ENCODE results near the gene NEK1. TPM values are rescaled to one million over a fixed set of nuclear protein-coding genes. Genes with fewer than 3 reads are reported as not detected.

Gene NEK1
- polyA plus RNA-seq, 1 of the 3 experiments (the other 2 are of a cell fraction): 2.0 TPM

GRCh38 chr4:169417629-169418282 is 194.6 kb downstream of the NEK1 start:
- H3K4me3 ChIP-seq (ENCODE audit: low read depth in 2 of 2, low read length in 1 of 2): no peak overlapping the region
- DNase-seq: no peak
- peaks cover 2 to 5% of the 10 kb centered on the region in 2 experiments for H3K36me3 ChIP-seq (replicated peaks in 1 of 2; ENCODE audit: control insufficient read depth in 1 of 2, insufficient read depth in 2 of 2, low read length in 1 of 2)
- WGBS (ENCODE audit: low lambda C conversion rate): 93% methylated on average over 1 of the region's 1 CpG
- no peaks in the 10 kb centered on the region for H3K79me2 ChIP-seq (ENCODE audit: insufficient read depth)
- no peaks in the 10 kb centered on the region for H4K20me1 ChIP-seq (ENCODE audit: insufficient read depth)
- no peak overlapping the region for H3K9ac ChIP-seq
- H3K27me3 ChIP-seq (ENCODE audit: insufficient read depth): no peaks in the 10 kb centered on the region
- H3K9me3 ChIP-seq: no peaks in the 10 kb centered on the region
- TF ChIP-seq MAX (IDR thresholded peaks at IDR 0.05; ENCODE audit: low read depth) (no peak), NRF1 (IDR thresholded peaks at IDR 0.05; ENCODE audit: low read depth, low read length) (no peak), USF1 (IDR thresholded peaks at IDR 0.05; ENCODE audit: borderline replicate concordance, low read depth) (no peak), RCOR1 (IDR thresholded peaks at IDR 0.05; ENCODE audit: low read length) (no peak), JUND (IDR thresholded peaks at IDR 0.05) (no peak), FOSL2 (IDR thresholded peaks at IDR 0.05; ENCODE audit: borderline replicate concordance, low read depth) (no peak), RAD21 (IDR thresholded peaks at IDR 0.05; ENCODE audit: low read length) (no peak), TCF12 (IDR thresholded peaks at IDR 0.05) (no peak), RFX5 (IDR thresholded peaks at IDR 0.05; ENCODE audit: low read length) (no peak), YY1 (IDR thresholded peaks at IDR 0.05; ENCODE audit: low read depth) (no peak), GATA2 (CRISPR knock-in tag; IDR thresholded peaks at IDR 0.05) (no peak), MEF2A (IDR thresholded peaks at IDR 0.05; ENCODE audit: borderline replicate concordance, low read depth) (no peak), SIN3A (IDR thresholded peaks at IDR 0.05; ENCODE audit: borderline replicate concordance, low read depth, low read length) (no peak), RXRA (IDR thresholded peaks at IDR 0.05; ENCODE audit: borderline replicate concordance, low read depth) (no peak), TAF1 (IDR thresholded peaks at IDR 0.05; ENCODE audit: borderline replicate concordance, low read depth, low read length) (no peak), POLR2AphosphoS5 (IDR thresholded peaks at IDR 0.05; ENCODE audit: low read depth, low read length) (no peak), MXI1 (IDR thresholded peaks at IDR 0.05; ENCODE audit: low read depth, low read length) (no peak)
- TF ChIP-seq, protein P1, sequence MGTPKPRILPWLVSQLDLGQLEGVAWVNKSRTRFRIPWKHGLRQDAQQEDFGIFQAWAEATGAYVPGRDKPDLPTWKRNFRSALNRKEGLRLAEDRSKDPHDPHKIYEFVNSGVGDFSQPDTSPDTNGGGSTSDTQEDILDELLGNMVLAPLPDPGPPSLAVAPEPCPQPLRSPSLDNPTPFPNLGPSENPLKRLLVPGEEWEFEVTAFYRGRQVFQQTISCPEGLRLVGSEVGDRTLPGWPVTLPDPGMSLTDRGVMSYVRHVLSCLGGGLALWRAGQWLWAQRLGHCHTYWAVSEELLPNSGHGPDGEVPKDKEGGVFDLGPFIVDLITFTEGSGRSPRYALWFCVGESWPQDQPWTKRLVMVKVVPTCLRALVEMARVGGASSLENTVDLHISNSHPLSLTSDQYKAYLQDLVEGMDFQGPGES (IDR thresholded peaks at IDR 0.05; ENCODE audit: low read depth, low read length): no peak
- TF ChIP-seq, protein P2, sequence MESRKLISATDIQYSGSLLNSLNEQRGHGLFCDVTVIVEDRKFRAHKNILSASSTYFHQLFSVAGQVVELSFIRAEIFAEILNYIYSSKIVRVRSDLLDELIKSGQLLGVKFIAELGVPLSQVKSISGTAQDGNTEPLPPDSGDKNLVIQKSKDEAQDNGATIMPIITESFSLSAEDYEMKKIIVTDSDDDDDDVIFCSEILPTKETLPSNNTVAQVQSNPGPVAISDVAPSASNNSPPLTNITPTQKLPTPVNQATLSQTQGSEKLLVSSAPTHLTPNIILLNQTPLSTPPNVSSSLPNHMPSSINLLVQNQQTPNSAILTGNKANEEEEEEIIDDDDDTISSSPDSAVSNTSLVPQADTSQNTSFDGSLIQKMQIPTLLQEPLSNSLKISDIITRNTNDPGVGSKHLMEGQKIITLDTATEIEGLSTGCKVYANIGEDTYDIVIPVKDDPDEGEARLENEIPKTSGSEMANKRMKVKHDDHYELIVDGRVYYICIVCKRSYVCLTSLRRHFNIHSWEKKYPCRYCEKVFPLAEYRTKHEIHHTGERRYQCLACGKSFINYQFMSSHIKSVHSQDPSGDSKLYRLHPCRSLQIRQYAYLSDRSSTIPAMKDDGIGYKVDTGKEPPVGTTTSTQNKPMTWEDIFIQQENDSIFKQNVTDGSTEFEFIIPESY (IDR thresholded peaks at IDR 0.05; ENCODE audit: borderline replicate concordance, low read depth): no peak
- TF ChIP-seq, protein P3, sequence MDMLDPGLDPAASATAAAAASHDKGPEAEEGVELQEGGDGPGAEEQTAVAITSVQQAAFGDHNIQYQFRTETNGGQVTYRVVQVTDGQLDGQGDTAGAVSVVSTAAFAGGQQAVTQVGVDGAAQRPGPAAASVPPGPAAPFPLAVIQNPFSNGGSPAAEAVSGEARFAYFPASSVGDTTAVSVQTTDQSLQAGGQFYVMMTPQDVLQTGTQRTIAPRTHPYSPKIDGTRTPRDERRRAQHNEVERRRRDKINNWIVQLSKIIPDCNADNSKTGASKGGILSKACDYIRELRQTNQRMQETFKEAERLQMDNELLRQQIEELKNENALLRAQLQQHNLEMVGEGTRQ (IDR thresholded peaks at IDR 0.05; ENCODE audit: borderline replicate concordance, low read depth, low read length): no peak
- no peak overlapping the region for H3K27ac ChIP-seq (ENCODE audit: low read depth in 2 of 2, low read length in 1 of 2)
- no peak overlapping the region for H2AFZ ChIP-seq (ENCODE audit: low read depth)
- POLR2A ChIA-PET: interaction anchor here (1.0 kb wide), 1 partner anchor 1033 kb away, joined by 3 read pairs; no protein-coding TSS in a partner anchor
- no peaks in the 10 kb centered on the region for H3K4me1 ChIP-seq (ENCODE audit: control insufficient read depth in 1 of 2, insufficient read depth in 2 of 2, low read depth in 1 of 2, low read length in 1 of 2)
- H3F3A ChIP-seq (replicated peaks; ENCODE audit: insufficient read depth): no peaks in the 10 kb centered on the region
- H3K4me2 ChIP-seq: no peak overlapping the region
- no peaks in the 10 kb centered on the region for H3K9me2 ChIP-seq
- CTCF ChIA-PET: no interaction called here
